H1 (cell line): ENCODE data around the gene MAN2C1. TPM values are rescaled to one million over a fixed set of nuclear protein-coding genes. Genes with fewer than 3 reads are reported as not detected.

ENCODE experiments used
- CTCF ChIA-PET: fragments of 300-600 bp; sonication (Branson Sonifier 250); formaldehyde crosslinking; loops from one replicate; lab custom pipeline; 2021; ENCODE audit not compliant: partially characterized antibody; lab: Charles Lee
- POLR2A ChIA-PET: fragments of 300-600 bp; sonication (Branson Sonifier 250); formaldehyde crosslinking; loops from one replicate; lab custom pipeline; 2021; ENCODE audit warnings: inconsistent platforms; ENCODE audit not compliant: partially characterized antibody; lab: Charles Lee
- DNase-seq, 2 experiments: peaks; one replicate each; pipeline versions ENCODE4 v3.0.0 to v3.0.0-alpha.2; 2010 to 2022; ENCODE audit warnings: low spot score in 2 of 2, low read depth in 1 of 2, mixed read lengths in 1 of 2
- FAIRE-seq: peaks from 2 replicates; lab custom pipeline; 2011; peaks lifted over from hg19 to GRCh38; lab: Jason Lieb, UNC
- H2AFZ ChIP-seq: 2 replicates; pipeline ENCODE4 v1.8.1; 2012; ENCODE audit warnings: low read length, inconsistent platforms
- H2AK5ac ChIP-seq: 2 replicates; pipeline ENCODE4 v1.6.1; 2013; ENCODE audit warnings: low read depth, low read length
- H2BK120ac ChIP-seq: replicated peaks from 2 replicates; pipeline ENCODE3; 2013; ENCODE audit warnings: low read depth, low read length, inconsistent platforms
- H2BK12ac ChIP-seq: 2 replicates; pipeline ENCODE4 v1.6.1; 2013; ENCODE audit warnings: low read depth, low read length
- H2BK15ac ChIP-seq: 2 replicates; pipeline ENCODE4 v1.6.1; 2013; ENCODE audit warnings: low read length
- H2BK20ac ChIP-seq: 2 replicates; pipeline ENCODE4 v1.6.1; 2013; ENCODE audit warnings: low read length
- H2BK5ac ChIP-seq: 2 replicates; pipeline ENCODE4 v1.6.1; 2013; ENCODE audit warnings: low read depth, low read length
- H3K14ac ChIP-seq: 2 replicates; pipeline ENCODE4 v1.6.1; 2013; ENCODE audit warnings: inconsistent platforms; ENCODE audit not compliant: insufficient read length
- H3K18ac ChIP-seq: 2 replicates; pipeline ENCODE4 v1.6.1; 2013; ENCODE audit warnings: low read length; ENCODE audit errors: extremely low read depth
- H3K23ac ChIP-seq: 2 replicates; pipeline ENCODE4 v1.6.1; 2013; ENCODE audit warnings: inconsistent platforms; ENCODE audit not compliant: insufficient read length
- H3K23me2 ChIP-seq: 2 replicates; pipeline ENCODE4 v1.6.1; 2013; ENCODE audit warnings: low read depth, low read length
- H3K27ac ChIP-seq: 2 replicates; pipeline ENCODE4 v1.6.1; 2011; ENCODE audit warnings: low read depth, low read length, inconsistent platforms
- H3K27me3 ChIP-seq, 4 experiments: replicated peaks in 1 of 4; 1 replicate in 1 of 4; 2 replicates in 3 of 4; pipeline versions ENCODE4 v1.6.1 to v1.8.1; 2011 to 2013; ENCODE audit warnings: low read length in 3 of 4, mild to moderate bottlenecking in 3 of 4, inconsistent platforms in 2 of 4, mixed read lengths in 2 of 4, moderate library complexity in 1 of 4; ENCODE audit not compliant: control insufficient read depth in 3 of 4, insufficient read depth in 3 of 4; ENCODE audit errors: extremely low read depth in 1 of 4
- H3K36me3 ChIP-seq, 4 experiments: 2 replicates each; pipeline versions ENCODE4 v1.6.1 to v1.8.1; 2011 to 2013; ENCODE audit warnings: mild to moderate bottlenecking in 4 of 4, low read length in 3 of 4, moderate library complexity in 2 of 4, control low read depth in 1 of 4, inconsistent platforms in 1 of 4; ENCODE audit not compliant: insufficient read depth in 4 of 4, control insufficient read depth in 2 of 4
- H3K4ac ChIP-seq: replicated peaks from 2 replicates; pipeline ENCODE3; 2013; ENCODE audit warnings: low read length, low read depth, mixed read lengths, inconsistent platforms; ENCODE audit not compliant: insufficient read length
- H3K4me1 ChIP-seq, 4 experiments: replicated peaks in 1 of 4; 1 replicate in 1 of 4; 2 replicates in 3 of 4; pipeline versions ENCODE4 v1.6.1 to v1.8.1; 2011 to 2013; ENCODE audit warnings: low read length in 3 of 4, inconsistent platforms in 2 of 4, mixed read lengths in 1 of 4; ENCODE audit not compliant: insufficient read depth in 4 of 4, control insufficient read depth in 3 of 4
- H3K4me2 ChIP-seq, 2 experiments: 2 replicates each; pipeline versions ENCODE4 v1.6.1 to v1.8.1; 2011 to 2013; ENCODE audit warnings: low read depth in 2 of 2, low read length in 2 of 2, control low read depth in 1 of 2, inconsistent platforms in 1 of 2, mild to moderate bottlenecking in 1 of 2; ENCODE audit not compliant: insufficient read depth in 1 of 2
- H3K4me3 ChIP-seq, 4 experiments: fragments of 200-600, 300-600 bp in 1 of 4; sonication (generic), shearing (Covaris generic), sonication (Bioruptor Twin) in 1 of 4; 2 replicates each; pipeline versions ENCODE4 v1.5.1 to v1.8.1; 2011 to 2016; ENCODE audit warnings: low read length in 4 of 4, low read depth in 3 of 4, control low read depth in 2 of 4, inconsistent platforms in 2 of 4, mild to moderate bottlenecking in 2 of 4, mixed read lengths in 1 of 4, moderate library complexity in 1 of 4; ENCODE audit not compliant: insufficient read depth in 2 of 4; ENCODE audit errors: extremely low read depth in 1 of 4
- H3K56ac ChIP-seq: replicated peaks from 2 replicates; pipeline ENCODE3; 2013; ENCODE audit warnings: low read depth, mild to moderate bottlenecking, mixed read lengths, low read length, inconsistent platforms; ENCODE audit not compliant: insufficient read length
- H3K79me1 ChIP-seq: 2 replicates; pipeline ENCODE4 v1.6.1; 2013; ENCODE audit warnings: low read depth, low read length, control low read depth
- H3K79me2 ChIP-seq, 2 experiments: 2 replicates each; pipeline versions ENCODE4 v1.6.1 to v1.8.1; 2012 to 2013; ENCODE audit warnings: low read length in 2 of 2, mild to moderate bottlenecking in 2 of 2, inconsistent platforms in 1 of 2; ENCODE audit not compliant: insufficient read depth in 2 of 2, control insufficient read depth in 1 of 2
- H3K9ac ChIP-seq, 4 experiments: replicated peaks in 1 of 4; 1 replicate in 1 of 4; 2 replicates in 3 of 4; pipeline versions ENCODE4 v1.6.1 to v1.8.1; 2011 to 2013; ENCODE audit warnings: low read depth in 3 of 4, low read length in 3 of 4, control low read depth in 2 of 4, mild to moderate bottlenecking in 2 of 4, moderate library complexity in 2 of 4, inconsistent platforms in 1 of 4; ENCODE audit errors: extremely low read depth in 1 of 4
- H3K9me3 ChIP-seq, 2 experiments: 2 replicates each; pipeline versions ENCODE4 v1.6.1 to v1.8.1; 2012 to 2013; ENCODE audit warnings: mild to moderate bottlenecking in 2 of 2, moderate library complexity in 2 of 2, control low read depth in 1 of 2, inconsistent platforms in 1 of 2, low read depth in 1 of 2, low read length in 1 of 2, mixed read lengths in 1 of 2; ENCODE audit not compliant: insufficient read depth in 2 of 2
- H4K20me1 ChIP-seq, 2 experiments: replicated peaks in 1 of 2; 2 replicates each; pipeline versions ENCODE3 to v1.8.1; 2011 to 2013; ENCODE audit warnings: inconsistent platforms in 2 of 2, low read length in 2 of 2, mild to moderate bottlenecking in 1 of 2; ENCODE audit not compliant: insufficient read depth in 2 of 2, control insufficient read depth in 1 of 2
- H4K5ac ChIP-seq: 2 replicates; pipeline ENCODE4 v1.6.1; 2013; ENCODE audit warnings: low read length, low read depth, mixed read lengths, inconsistent platforms; ENCODE audit not compliant: insufficient read length
- H4K8ac ChIP-seq: 2 replicates; pipeline ENCODE4 v1.8.0; 2013; ENCODE audit warnings: mild to moderate bottlenecking, moderate library complexity, low read length, inconsistent platforms; ENCODE audit not compliant: insufficient read depth; ENCODE audit errors: extremely low read depth
- H4K91ac ChIP-seq: replicated peaks from 2 replicates; pipeline ENCODE3; 2013; ENCODE audit warnings: low read length, mixed read lengths, inconsistent platforms; ENCODE audit not compliant: insufficient read length
- CTCF ChIP-seq, 3 experiments: IDR thresholded peaks; 1 replicate in 2 of 3; 2 replicates in 1 of 3; pipeline versions ENCODE4 v1.5.1 to v1.6.1; 2011; ENCODE audit warnings: low read length in 3 of 3, mild to moderate bottlenecking in 3 of 3, inconsistent platforms in 2 of 3, low read depth in 1 of 3, moderate library complexity in 1 of 3; ENCODE audit not compliant: insufficient read depth in 1 of 3; ENCODE audit errors: control extremely low read depth in 1 of 3
- GABPA ChIP-seq: IDR thresholded peaks from 2 replicates; pipeline ENCODE4 v1.6.1; 2011; ENCODE audit warnings: mild to moderate bottlenecking, low read length, moderate library complexity, borderline replicate concordance; ENCODE audit not compliant: insufficient read depth
- NANOG ChIP-seq: IDR thresholded peaks from 2 replicates; pipeline ENCODE4 v1.6.1; 2011; ENCODE audit warnings: low read length, low read depth, mild to moderate bottlenecking, inconsistent platforms; ENCODE audit not compliant: insufficient read depth, poor library complexity, severe bottlenecking
- RBBP5 ChIP-seq: IDR thresholded peaks from 2 replicates; pipeline ENCODE4 v1.7.1; 2012; ENCODE audit warnings: low read depth, mild to moderate bottlenecking, inconsistent platforms, low read length, moderate library complexity, borderline replicate concordance
- WGBS, 2 experiments: shearing (Covaris generic) in 1 of 2; methylation state at CpG; one replicate each; pipeline versions ENCODE4 v1.1.6 to v1.1.7; 2013 to 2015; ENCODE audit warnings: low lambda C conversion rate in 2 of 2, mixed read lengths in 2 of 2, inconsistent platforms in 1 of 2, low coverage in 1 of 2, missing lambda C conversion rate in 1 of 2; ENCODE audit not compliant: insufficient replicate concordance in 2 of 2, insufficient coverage in 1 of 2, insufficient read length in 1 of 2; ENCODE audit errors: extremely low coverage in 1 of 2, missing lambda C conversion rate in 1 of 2; 5-methylcytosine and 5-hydroxymethylcytosine counted together
- polyA plus RNA-seq, 7 experiments: library from polyadenylated mRNA; depleted of rRNA in 3 of 7; stranded (reverse) in 5 of 7; unstranded in 2 of 7; fragments of >200 nt in 5 of 7; fragments of 200-250 nt in 2 of 7; gene quantifications; 1 replicate in 5 of 7; 2 replicates in 1 of 7; 4 replicates in 1 of 7; pipeline versions ENCODE4 v1.2.1 to v1.2.3, GENCODE V29; 2011 to 2013; ENCODE audit warnings: missing spikeins in 2 of 7, mixed read lengths in 2 of 7
- total RNA-seq: library from RNA; stranded (reverse); fragmentation: NEBNext Ultra II Directional; extraction: Animal tissue kit (Norgen Biotek cat#: 25700); gene quantifications from 2 replicates; pipeline ENCODE4 v1.2.1, GENCODE V29; 2021

The MAN2C1 gene
- total and polyA plus RNA-seq, 2 of the 8 experiments (the other 6 are each of a cell fraction or from before 2014, with no cell fraction given), result 56.3 to 88.9 TPM

- no peak overlapping the region for H3K4ac ChIP-seq
- no peak overlapping the region for H3K4me3 ChIP-seq
- H3K27me3 ChIP-seq, result no peaks in the 10 kb centered on the region
- POLR2A ChIA-PET, result interaction anchor here (0.7 to 6.5 kb wide), 4 partner anchors 9 to 20 kb away, joined by 3 to 69 read pairs (median 6); partner anchors contain the start of genes MAN2C1 and NEIL1
- H3K18ac ChIP-seq, result no peak overlapping the region
- no peaks in the 10 kb centered on the region for H3K79me1 ChIP-seq
- no peak overlapping the region for H3K14ac ChIP-seq
- DNase-seq, result no peak
- WGBS, 2 experiments, result 90% methylated on average over 15 of the region's 15 CpGs; no CpG with 5 or more reads in 1 of the 2 experiments
- CTCF ChIA-PET, result interaction anchor here (1.4 kb wide), 1 partner anchor 8 kb away, joined by 5 read pairs; no protein-coding TSS in a partner anchor
- no peak overlapping the region for H3K4me2 ChIP-seq
- H3K23me2 ChIP-seq, result no peaks in the 10 kb centered on the region
- no peak overlapping the region for H2AFZ ChIP-seq
- no peak overlapping the region for H2BK15ac ChIP-seq
- no peaks in the 10 kb centered on the region for H3K9me3 ChIP-seq
- H3K56ac ChIP-seq, result no peak overlapping the region
- H4K5ac ChIP-seq, result no peak overlapping the region
- no peaks in the 10 kb centered on the region for H3K4me1 ChIP-seq
- no peaks in the 10 kb centered on the region for H3K79me2 ChIP-seq
- no peak overlapping the region for H2AK5ac ChIP-seq
- no peak overlapping the region for H3K23ac ChIP-seq
- no peak overlapping the region for H2BK5ac ChIP-seq
- H4K8ac ChIP-seq, result no peak overlapping the region
- H4K20me1 ChIP-seq, result peaks cover 0 to 5% of the 10 kb centered on the region in 2 experiments
- no peak for FAIRE-seq
- no peak overlapping the region for H3K27ac ChIP-seq
- peaks cover 0 to 25% (median 3%) of the 10 kb centered on the region in 4 experiments; a peak in 5 of 8 replicates for H3K36me3 ChIP-seq
- no peak overlapping the region for H2BK120ac ChIP-seq
- no peak overlapping the region for H2BK20ac ChIP-seq
- TF ChIP-seq RBBP5 (no peak), GABPA (no peak), CTCF (IDR thresholded peaks at IDR 0.05; ENCODE audit: control extremely low read depth in 1 of 3, insufficient read depth in 1 of 3, low read depth in 1 of 3, low read length in 3 of 3) (no peak), NANOG (no peak)
- TF ChIP-seq, all 59 proteins: peak for 0
- Histone ChIP-seq H2BK12ac (no peak overlapping the region), H4K91ac (no peak overlapping the region), H3K9ac (no peak overlapping the region)
Observed at GRCh38 chr15:75359537-75360250, 8.7 kb downstream of the MAN2C1 start.
